K562 (cell line): ENCODE data around the gene LZTR1. TPM values are rescaled to one million over a fixed set of nuclear protein-coding genes. Genes with fewer than 3 reads are reported as not detected.

ENCODE experiments used
- DPF2 ChIP-seq: fragments of 450-650 bp; IDR thresholded peaks from 2 replicates; pipeline ENCODE4 v1.6.1; 2016
- ELF4 ChIP-seq: fragments of 450-650 bp; formaldehyde crosslinking; IDR thresholded peaks from 2 replicates; pipeline ENCODE4 v1.4.0; 2022; ENCODE audit warnings: missing genetic modification characterization
- EZH2 ChIP-seq: IDR thresholded peaks from 2 replicates; pipeline ENCODE4 v1.6.1; 2012; ENCODE audit warnings: low read depth, mild to moderate bottlenecking, inconsistent platforms, low read length, borderline replicate concordance
- HMG20A ChIP-seq: fragments of 450-650 bp; formaldehyde crosslinking; conservative IDR thresholded peaks from 2 replicates; pipeline ENCODE4 v1.4.0; 2020; ENCODE audit warnings: mild to moderate bottlenecking, mixed read lengths
- IFI16 ChIP-seq: fragments of 250-450 bp; sonication (Bioruptor Pico); IDR thresholded peaks from 2 replicates; pipeline ENCODE4 v2.1.2; 2022; ENCODE audit warnings: mild to moderate bottlenecking, inconsistent platforms
- KAT2B ChIP-seq: IDR thresholded peaks from one replicate; pipeline ENCODE4 v1.6.1; 2012; ENCODE audit warnings: low read depth, mild to moderate bottlenecking, control low read depth, inconsistent platforms, low read length, moderate library complexity
- MIER1 ChIP-seq: fragments of 450-650 bp; IDR thresholded peaks from 2 replicates; pipeline ENCODE4 v1.6.1; 2016; ENCODE audit warnings: antibody characterized with exemption, mild to moderate bottlenecking, low read depth
- NFXL1 ChIP-seq: fragments of 450-650 bp; formaldehyde crosslinking; IDR thresholded peaks from 2 replicates; pipeline ENCODE4 v1.4.0; 2021; ENCODE audit warnings: mild to moderate bottlenecking
- RBM17 ChIP-seq: fragments of 200-400 bp; formaldehyde crosslinking; IDR thresholded peaks from 2 replicates; pipeline ENCODE4 v1.6.1; 2017; ENCODE audit warnings: low read depth, mild to moderate bottlenecking, low read length, borderline replicate concordance
- RBM34 ChIP-seq: fragments of 200-400 bp; formaldehyde crosslinking; IDR thresholded peaks from 2 replicates; pipeline ENCODE4 v1.6.1; 2018; ENCODE audit warnings: low read length, borderline replicate concordance; ENCODE audit not compliant: insufficient read depth
- TAF15 ChIP-seq: fragments of 200-400 bp; formaldehyde crosslinking; IDR thresholded peaks from 2 replicates; pipeline ENCODE4 v1.6.1; 2017; ENCODE audit warnings: mild to moderate bottlenecking, low read depth, low read length, moderate library complexity
- ZBED1 ChIP-seq: IDR thresholded peaks from 2 replicates; pipeline ENCODE4 v1.6.1; 2014
- ZFPM2 ChIP-seq: fragments of 250-450 bp; sonication (Bioruptor Pico); IDR thresholded peaks from 2 replicates; pipeline ENCODE4 v1.5.1; 2022; ENCODE audit warnings: mild to moderate bottlenecking
- ZNF146 ChIP-seq: IDR thresholded peaks from one replicate; pipeline ENCODE4 v1.6.1; 2018; ENCODE audit warnings: missing compliant biosample characterization; ENCODE audit not compliant: unreplicated experiment
- ZNF217 ChIP-seq: sonication (generic); formaldehyde crosslinking; IDR thresholded peaks from 2 replicates; pipeline ENCODE4 v1.8.0; 2022; ENCODE audit warnings: mild to moderate bottlenecking, missing genetic modification reagents
- ZNF347 ChIP-seq: fragments of 450-650 bp; formaldehyde crosslinking; IDR thresholded peaks from 2 replicates; pipeline ENCODE4 v1.4.0; 2020; ENCODE audit warnings: low read depth, mild to moderate bottlenecking, moderate library complexity
- ZNF57 ChIP-seq: fragments of 450-650 bp; formaldehyde crosslinking; IDR thresholded peaks from 2 replicates; pipeline ENCODE4 v1.4.0; 2020; ENCODE audit warnings: mild to moderate bottlenecking, moderate library complexity
- ZNF696 ChIP-seq: fragments of 250-450 bp; sonication (Bioruptor Pico); conservative IDR thresholded peaks from 2 replicates; pipeline ENCODE4 v1.4.0; 2020; ENCODE audit warnings: mild to moderate bottlenecking, moderate library complexity
- ZNF778 ChIP-seq: fragments of 450-650 bp; formaldehyde crosslinking; IDR thresholded peaks from 2 replicates; pipeline ENCODE4 v1.4.0; 2020; ENCODE audit warnings: mild to moderate bottlenecking, moderate library complexity
- polyA plus RNA-seq, 8 experiments: library from polyadenylated mRNA; depleted of rRNA in 4 of 8; stranded (reverse) in 5 of 8; unstranded in 3 of 8; fragments of >200 nt; fragmentation: Nextera tagmentation in 2 of 8; fragmentation: Illumina TruSeq in 1 of 8; extraction: Ambion mirVana in 2 of 8; extraction: Trizol in 1 of 8; gene quantifications; 2 replicates each; pipeline versions ENCODE4 v1.2.1 to v1.2.3, GENCODE V29; 2011 to 2014; ENCODE audit warnings: inconsistent platforms in 1 of 8, missing spikeins in 1 of 8
- total RNA-seq, 7 experiments: library from RNA; depleted of rRNA in 6 of 7; stranded (reverse); fragments of >200 nt in 6 of 7; fragmentation: Illumina TruSeq in 2 of 7; extraction: Trizol in 2 of 7; gene quantifications; 2 replicates each; pipeline versions ENCODE4 v1.2.1 to v1.2.3, GENCODE V29; 2011 to 2021; ENCODE audit warnings: low replicate concordance in 1 of 7
- TF ChIP-seq, protein P1 (sequence below): fragments of 450-650 bp; conservative IDR thresholded peaks from 2 replicates; pipeline ENCODE4 v1.6.1; 2016; ENCODE audit warnings: missing genetic modification characterization, low read depth, mild to moderate bottlenecking, missing compliant biosample characterization, moderate library complexity
- TF ChIP-seq, protein P2 (sequence below): sonication (generic); formaldehyde crosslinking; IDR thresholded peaks from 2 replicates; pipeline ENCODE4 v1.8.1; 2023; ENCODE audit warnings: mild to moderate bottlenecking, missing genetic modification reagents
- TF ChIP-seq, protein P3 (sequence below): fragments of 450-650 bp; IDR thresholded peaks from 2 replicates; pipeline ENCODE4 v1.6.1; 2017; ENCODE audit warnings: antibody characterized with exemption
- TF ChIP-seq, protein P4 (sequence below): fragments of 450-650 bp; formaldehyde crosslinking; IDR thresholded peaks from 2 replicates; pipeline ENCODE4 v1.4.0; 2022; ENCODE audit warnings: missing genetic modification characterization
- TF ChIP-seq, protein P5 (sequence below): fragments of 250-450 bp; sonication (Bioruptor Pico); IDR thresholded peaks from 2 replicates; pipeline ENCODE4 v1.8.0; 2021; ENCODE audit warnings: borderline replicate concordance, mild to moderate bottlenecking, moderate library complexity; ENCODE audit not compliant: poor library complexity, severe bottlenecking

The LZTR1 gene
- total and polyA plus RNA-seq, 9 of the 15 experiments (the other 6 are each of a cell fraction or from before 2014, with no cell fraction given) = 2.2 to 135 (median 63.0) TPM

DNA sequence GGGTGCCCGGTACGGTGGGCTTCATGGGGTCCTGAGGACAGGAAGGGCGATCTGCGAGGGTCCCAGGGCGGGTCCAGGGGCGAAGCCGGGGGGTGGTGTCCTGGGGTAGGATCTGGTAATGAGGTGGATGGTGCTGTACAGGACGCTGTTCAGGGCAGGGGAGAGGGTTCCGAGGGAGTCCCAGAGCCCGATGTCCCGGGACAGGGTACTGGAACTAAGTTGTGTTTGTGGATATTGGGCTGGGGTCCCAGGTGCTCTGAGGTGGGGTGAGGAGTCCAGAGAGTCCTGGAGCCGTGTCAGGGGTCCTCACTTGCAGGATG, 426 bp downstream of the LZTR1 start (continued):
- TF ChIP-seq IFI16 (CRISPR knock-in tag) (peak; percentile 52; the same call in 1 of the 2 replicates), ZNF146 (CRISPR knock-in tag) (no peak), RBM17 (no peak), HMG20A (CRISPR knock-in tag) (no peak), ZNF778 (CRISPR knock-in tag) (no peak), DPF2 (no peak), NFXL1 (CRISPR knock-in tag) (no peak), ZNF57 (0 out of 2 replicates have a peak, but pooled peaks have one; percentile 85), ZFPM2 (CRISPR knock-in tag) (0 out of 2 replicates have a peak, but pooled peaks have one; percentile 9), TAF15 (0 out of 2 replicates have a peak, but pooled peaks have one; percentile 22), RBM34 (no peak), KAT2B (peak; percentile 30), ELF4 (CRISPR knock-in tag) (peak; percentile 84), ZNF347 (no peak), MIER1 (no peak), EZH2 (no peak), ZBED1 (no peak), ZNF696 (CRISPR knock-in tag) (no peak), ZNF217 (CRISPR knock-in tag) (no peak)
- TF ChIP-seq, protein P1, sequence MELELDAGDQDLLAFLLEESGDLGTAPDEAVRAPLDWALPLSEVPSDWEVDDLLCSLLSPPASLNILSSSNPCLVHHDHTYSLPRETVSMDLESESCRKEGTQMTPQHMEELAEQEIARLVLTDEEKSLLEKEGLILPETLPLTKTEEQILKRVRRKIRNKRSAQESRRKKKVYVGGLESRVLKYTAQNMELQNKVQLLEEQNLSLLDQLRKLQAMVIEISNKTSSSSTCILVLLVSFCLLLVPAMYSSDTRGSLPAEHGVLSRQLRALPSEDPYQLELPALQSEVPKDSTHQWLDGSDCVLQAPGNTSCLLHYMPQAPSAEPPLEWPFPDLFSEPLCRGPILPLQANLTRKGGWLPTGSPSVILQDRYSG (tag) = no peak
- TF ChIP-seq, protein P2, sequence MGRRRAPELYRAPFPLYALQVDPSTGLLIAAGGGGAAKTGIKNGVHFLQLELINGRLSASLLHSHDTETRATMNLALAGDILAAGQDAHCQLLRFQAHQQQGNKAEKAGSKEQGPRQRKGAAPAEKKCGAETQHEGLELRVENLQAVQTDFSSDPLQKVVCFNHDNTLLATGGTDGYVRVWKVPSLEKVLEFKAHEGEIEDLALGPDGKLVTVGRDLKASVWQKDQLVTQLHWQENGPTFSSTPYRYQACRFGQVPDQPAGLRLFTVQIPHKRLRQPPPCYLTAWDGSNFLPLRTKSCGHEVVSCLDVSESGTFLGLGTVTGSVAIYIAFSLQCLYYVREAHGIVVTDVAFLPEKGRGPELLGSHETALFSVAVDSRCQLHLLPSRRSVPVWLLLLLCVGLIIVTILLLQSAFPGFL (CRISPR knock-in tag) = no peak
- TF ChIP-seq, protein P3, sequence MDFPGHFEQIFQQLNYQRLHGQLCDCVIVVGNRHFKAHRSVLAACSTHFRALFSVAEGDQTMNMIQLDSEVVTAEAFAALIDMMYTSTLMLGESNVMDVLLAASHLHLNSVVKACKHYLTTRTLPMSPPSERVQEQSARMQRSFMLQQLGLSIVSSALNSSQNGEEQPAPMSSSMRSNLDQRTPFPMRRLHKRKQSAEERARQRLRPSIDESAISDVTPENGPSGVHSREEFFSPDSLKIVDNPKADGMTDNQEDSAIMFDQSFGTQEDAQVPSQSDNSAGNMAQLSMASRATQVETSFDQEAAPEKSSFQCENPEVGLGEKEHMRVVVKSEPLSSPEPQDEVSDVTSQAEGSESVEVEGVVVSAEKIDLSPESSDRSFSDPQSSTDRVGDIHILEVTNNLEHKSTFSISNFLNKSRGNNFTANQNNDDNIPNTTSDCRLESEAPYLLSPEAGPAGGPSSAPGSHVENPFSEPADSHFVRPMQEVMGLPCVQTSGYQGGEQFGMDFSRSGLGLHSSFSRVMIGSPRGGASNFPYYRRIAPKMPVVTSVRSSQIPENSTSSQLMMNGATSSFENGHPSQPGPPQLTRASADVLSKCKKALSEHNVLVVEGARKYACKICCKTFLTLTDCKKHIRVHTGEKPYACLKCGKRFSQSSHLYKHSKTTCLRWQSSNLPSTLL = no peak
- TF ChIP-seq, protein P4, sequence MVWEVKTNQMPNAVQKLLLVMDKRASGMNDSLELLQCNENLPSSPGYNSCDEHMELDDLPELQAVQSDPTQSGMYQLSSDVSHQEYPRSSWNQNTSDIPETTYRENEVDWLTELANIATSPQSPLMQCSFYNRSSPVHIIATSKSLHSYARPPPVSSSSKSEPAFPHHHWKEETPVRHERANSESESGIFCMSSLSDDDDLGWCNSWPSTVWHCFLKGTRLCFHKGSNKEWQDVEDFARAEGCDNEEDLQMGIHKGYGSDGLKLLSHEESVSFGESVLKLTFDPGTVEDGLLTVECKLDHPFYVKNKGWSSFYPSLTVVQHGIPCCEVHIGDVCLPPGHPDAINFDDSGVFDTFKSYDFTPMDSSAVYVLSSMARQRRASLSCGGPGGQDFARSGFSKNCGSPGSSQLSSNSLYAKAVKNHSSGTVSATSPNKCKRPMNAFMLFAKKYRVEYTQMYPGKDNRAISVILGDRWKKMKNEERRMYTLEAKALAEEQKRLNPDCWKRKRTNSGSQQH = peak; percentile 91
- TF ChIP-seq, protein P5, sequence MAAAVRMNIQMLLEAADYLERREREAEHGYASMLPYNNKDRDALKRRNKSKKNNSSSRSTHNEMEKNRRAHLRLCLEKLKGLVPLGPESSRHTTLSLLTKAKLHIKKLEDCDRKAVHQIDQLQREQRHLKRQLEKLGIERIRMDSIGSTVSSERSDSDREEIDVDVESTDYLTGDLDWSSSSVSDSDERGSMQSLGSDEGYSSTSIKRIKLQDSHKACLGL (CRISPR knock-in tag) = peak; percentile 3
